NT2/D1 (cell line): ENCODE results near the gene STARD10.

ENCODE experiments used
- SUZ12 ChIP-seq: IDR thresholded peaks from 2 replicates; pipeline ENCODE4 v1.6.1; 2011; ENCODE audit not compliant: insufficient read length, insufficient read depth; ENCODE audit errors: extremely low read depth
- ZNF274 ChIP-seq: IDR thresholded peaks from 2 replicates; pipeline ENCODE4 v1.6.1; 2011; ENCODE audit warnings: mild to moderate bottlenecking, low read depth, low read length

GRCh38 chr11:72769680-72770079, 24.2 kb downstream of the STARD10 start:
- no peak for TF ChIP-seq SUZ12
- TF ChIP-seq ZNF274: no peak
